ENCODE data around the gene CEP57. TPM values are rescaled to one million over a fixed set of nuclear protein-coding genes. Genes with fewer than 3 reads are reported as not detected.

The CEP57 gene
- total RNA-seq, 2 experiments from 2014 or later, result 43.5 to 46.6 TPM

- POLR2A ChIA-PET, result no interaction called here
- no peak overlapping the region for H3K27ac Mint-ChIP-seq
Observed at GRCh38 chr11:95795627-95796295, 5.5 kb downstream of the CEP57 start.

GRCh38 chr11:95796501-95796900 is 6.2 kb downstream of the CEP57 start:
- no peak for TF ChIP-seq CTCF (IDR thresholded peaks at IDR 0.05)
- peaks cover 24% of the 10 kb centered on the region for H3K36me3 Mint-ChIP-seq (ENCODE audit: low read depth)
- Histone ChIP-seq H3K27ac (ENCODE audit: low read depth in 1 of 2, low read length in 2 of 2) (no peak overlapping the region), H3K4me1 (ENCODE audit: insufficient read depth, low read length) (peaks cover 9% of the 10 kb centered on the region), H3K4me3 (ENCODE audit: low read length) (no peak overlapping the region), H3K36me3 (ENCODE audit: insufficient read depth, low read length) (peaks cover 23% of the 10 kb centered on the region), H3K27me3 (ENCODE audit: control insufficient read depth in 1 of 2, insufficient read depth in 2 of 2, low read length in 2 of 2) (no peaks in the 10 kb centered on the region), H3K9me3 (ENCODE audit: control insufficient read depth in 1 of 2, insufficient read depth in 1 of 2, low read length in 2 of 2) (no peaks in the 10 kb centered on the region)
- H3K27ac Mint-ChIP-seq, result no peak overlapping the region
- DNase-seq (no peak), ATAC-seq (ENCODE audit: poor library complexity) (no peak)
- H3K4me3 Mint-ChIP-seq, result no peak overlapping the region
- H3K9me3 Mint-ChIP-seq, result no peaks in the 10 kb centered on the region
- CTCF ChIA-PET, result no interaction called here
- no peaks in the 10 kb centered on the region for H3K27me3 Mint-ChIP-seq
- POLR2A ChIA-PET, result no interaction called here
- intact Hi-C loops (cut with DNase I, micrococcal nuclease), result loop anchor here in 1 of 2 experiments (10.0 kb wide), 1 partner anchor 1282 kb away; the partner anchor contains the start of gene C11orf97
- H3K4me1 Mint-ChIP-seq (ENCODE audit: low read depth), result peaks cover 54% of the 10 kb centered on the region

More at GRCh38 chr11:95795627-95796295, 5.5 kb downstream of the CEP57 start:
- DNase-seq, result no peak
- Histone ChIP-seq H3K27me3 (ENCODE audit: control insufficient read depth in 1 of 2, insufficient read depth in 2 of 2, low read length in 2 of 2) (no peaks in the 10 kb centered on the region), H3K4me3 (ENCODE audit: low read length) (no peak overlapping the region), H3K9me3 (ENCODE audit: control insufficient read depth in 1 of 2, insufficient read depth in 1 of 2, low read length in 2 of 2) (no peaks in the 10 kb centered on the region), H3K4me1 (ENCODE audit: insufficient read depth, low read length) (peaks cover 16% of the 10 kb centered on the region), H3K36me3 (ENCODE audit: insufficient read depth, low read length) (peaks cover 20% of the 10 kb centered on the region), H3K27ac (ENCODE audit: low read depth in 1 of 2, low read length in 2 of 2) (no peak overlapping the region)
- intact Hi-C loops (cut with DNase I, micrococcal nuclease), result loop anchor here in 1 of 2 experiments (10.0 kb wide), 1 partner anchor 1281 kb away; the partner anchor contains the start of gene C11orf97
- ATAC-seq (ENCODE audit: poor library complexity), result no peak
- H3K9me3 Mint-ChIP-seq, result no peaks in the 10 kb centered on the region
- H3K4me1 Mint-ChIP-seq (ENCODE audit: low read depth), result peaks cover 61% of the 10 kb centered on the region
- H3K36me3 Mint-ChIP-seq (ENCODE audit: low read depth), result peaks cover 24% of the 10 kb centered on the region
- TF ChIP-seq CTCF (IDR thresholded peaks at IDR 0.05), result no peak
- H3K4me3 Mint-ChIP-seq, result no peak overlapping the region
- CTCF ChIA-PET, result no interaction called here
- H3K27me3 Mint-ChIP-seq, result no peaks in the 10 kb centered on the region

- no peak overlapping the region for H3K27ac Mint-ChIP-seq
Observed at GRCh38 chr11:95799546-95799945, 9.2 kb downstream of the CEP57 start.

More at GRCh38 chr11:95799546-95799945, 9.2 kb downstream of the CEP57 start:
- intact Hi-C loops (cut with DNase I, micrococcal nuclease), result loop anchor here in 1 of 2 experiments (10.0 kb wide), 1 partner anchor 1285 kb away; the partner anchor contains the start of gene C11orf97
- Histone ChIP-seq H3K36me3 (ENCODE audit: insufficient read depth, low read length) (peaks cover 27% of the 10 kb centered on the region), H3K4me3 (ENCODE audit: low read length) (no peak overlapping the region), H3K27ac (ENCODE audit: low read depth in 1 of 2, low read length in 2 of 2) (no peak overlapping the region), H3K27me3 (ENCODE audit: control insufficient read depth in 1 of 2, insufficient read depth in 2 of 2, low read length in 2 of 2) (no peaks in the 10 kb centered on the region), H3K4me1 (ENCODE audit: insufficient read depth, low read length) (no peaks in the 10 kb centered on the region), H3K9me3 (ENCODE audit: control insufficient read depth in 1 of 2, insufficient read depth in 1 of 2, low read length in 2 of 2) (no peaks in the 10 kb centered on the region)
- no peaks in the 10 kb centered on the region for H3K27me3 Mint-ChIP-seq
- ATAC-seq (ENCODE audit: poor library complexity), result no peak
- ChIA-PET CTCF (no interaction called here), POLR2A (interaction anchor here (1.1 kb wide), 1 partner anchor 9 kb away, joined by 4 read pairs; the partner anchor contains the start of gene CEP57)
- no peak for TF ChIP-seq CTCF (IDR thresholded peaks at IDR 0.05)
- no peaks in the 10 kb centered on the region for H3K9me3 Mint-ChIP-seq
- H3K4me1 Mint-ChIP-seq (ENCODE audit: low read depth), result peaks cover 28% of the 10 kb centered on the region
- peaks cover 47% of the 10 kb centered on the region for H3K36me3 Mint-ChIP-seq (ENCODE audit: low read depth)
- no peak overlapping the region for H3K4me3 Mint-ChIP-seq
- DNase-seq, result no peak
